Measurements from ENCODE around the gene ZBED1.
A peak's percentile ranks its signal among the peaks of the same experiment; 100 is the strongest.
"Not testable (repeated sequence)": the region's sequence is repeated elsewhere in the genome, so short reads cannot be mapped to it uniquely, and the experiment has no call there.

ZBED1 gene

DNA sequence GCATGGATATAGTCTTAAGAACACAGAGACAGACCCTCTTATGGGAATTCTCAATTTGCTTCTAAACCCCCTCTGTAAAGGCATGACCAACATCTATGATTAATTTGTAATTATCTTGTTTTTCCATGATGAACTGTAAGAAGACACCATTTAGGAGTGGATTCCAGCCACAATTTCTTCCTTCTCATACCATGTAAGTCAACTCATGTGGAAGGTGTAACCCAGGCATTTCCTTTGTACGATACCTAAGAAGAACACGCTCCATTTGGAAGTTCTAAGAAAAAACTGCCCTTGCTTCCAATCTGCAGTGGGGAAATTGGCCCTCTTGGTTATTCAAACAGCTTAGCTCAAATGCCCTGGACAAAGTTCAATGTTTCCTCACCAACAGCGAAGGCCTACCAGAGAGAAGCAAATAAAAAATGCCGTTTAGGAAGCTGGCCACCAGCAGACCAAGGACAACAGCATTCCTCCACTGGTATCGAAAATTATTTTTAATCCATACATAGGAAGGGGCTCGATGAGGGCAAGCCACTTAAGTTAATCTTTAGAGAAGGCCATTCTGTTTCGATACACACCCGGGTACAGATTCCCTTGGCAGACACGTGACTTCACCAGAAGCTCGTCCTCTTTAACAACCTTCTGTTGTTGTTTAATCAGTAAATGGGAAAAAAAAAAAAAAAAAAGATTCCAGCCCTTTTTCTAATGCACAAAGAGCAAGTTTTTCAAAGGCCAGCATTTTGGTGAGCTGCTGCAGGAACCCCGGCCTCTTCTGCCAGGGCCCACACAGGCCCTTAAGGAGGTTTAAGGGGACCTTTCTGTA lies 2.6 kb downstream of the ZBED1 start:
- no peak for DNase-seq (ENCODE audit: low read depth)

DNA sequence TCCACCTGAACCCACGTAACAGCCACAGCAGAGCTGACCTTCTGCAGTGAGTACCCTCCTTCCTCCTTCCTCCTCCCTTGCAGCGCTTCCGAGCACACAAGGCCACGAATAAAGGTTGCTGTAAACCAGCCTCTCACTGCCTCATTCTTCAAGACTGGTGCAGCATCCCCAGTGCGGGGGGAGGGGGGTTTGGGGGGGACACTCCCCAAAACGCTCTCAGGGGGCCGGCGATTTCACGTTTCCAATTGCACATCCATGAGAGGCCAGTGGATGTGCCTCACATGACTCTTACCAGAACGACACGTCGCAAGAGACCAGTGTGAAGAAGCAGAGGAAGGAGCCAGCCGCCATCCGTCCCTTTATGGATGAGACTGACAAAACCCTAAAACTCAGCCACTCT lies 5.2 kb downstream of the ZBED1 start:
- no peak for DNase-seq (ENCODE audit: low read depth)

DNA sequence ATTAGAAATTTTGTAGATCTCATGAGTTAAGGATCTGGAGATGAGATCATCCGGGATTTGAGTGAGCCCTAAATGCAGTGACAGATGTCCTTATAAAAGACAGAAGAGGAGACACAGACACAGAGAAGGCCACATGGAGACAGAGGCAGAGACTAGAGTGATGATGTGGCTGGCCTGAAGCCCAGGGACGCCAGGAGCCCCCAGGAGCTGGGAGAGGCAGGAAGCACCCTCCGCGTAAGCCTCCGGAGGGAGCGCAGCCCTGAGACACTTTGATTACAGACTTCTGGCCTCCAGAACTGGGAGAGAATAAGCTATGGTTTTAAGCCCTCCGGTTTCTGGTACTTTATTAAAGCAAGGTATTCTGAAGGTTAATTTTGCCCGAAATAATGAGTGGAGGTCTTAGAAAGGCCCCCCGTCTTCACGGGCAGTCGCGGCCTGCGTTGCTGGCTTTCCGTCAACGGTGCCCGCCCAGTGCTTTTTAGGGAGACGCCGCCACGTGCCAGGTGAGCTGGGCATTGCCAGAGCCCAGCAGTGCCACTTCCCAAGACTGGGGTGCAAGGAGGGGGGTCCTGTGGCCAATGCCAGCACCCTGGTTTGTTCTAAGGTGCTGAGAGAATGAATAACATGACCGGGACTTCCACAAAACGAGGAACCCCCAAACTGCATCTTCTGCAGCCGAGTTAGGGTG lies 8.1 kb downstream of the ZBED1 start:
- DNase-seq (ENCODE audit: low read depth), result no peak

DNA sequence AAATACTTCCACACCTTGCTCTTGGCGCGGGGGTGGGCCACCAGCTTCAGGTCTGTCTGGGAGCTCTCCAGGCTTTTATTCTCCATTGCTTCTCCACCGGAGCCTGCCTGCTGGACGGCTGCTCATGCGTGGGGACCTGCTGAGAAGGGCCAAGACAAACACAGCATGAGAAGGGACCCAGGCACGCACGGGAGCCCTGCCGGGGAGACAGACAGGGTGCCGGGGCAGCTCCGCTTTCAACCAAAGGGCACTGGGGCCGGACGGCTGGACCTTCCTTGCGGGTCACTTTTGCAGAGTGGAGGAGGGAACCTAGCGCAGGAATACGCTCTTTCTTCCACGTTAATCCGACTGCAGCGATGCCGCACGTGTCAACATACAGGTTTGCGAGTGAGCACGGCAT lies 10.1 kb downstream of the ZBED1 start:
- no peak for DNase-seq (ENCODE audit: low read depth)

DNA sequence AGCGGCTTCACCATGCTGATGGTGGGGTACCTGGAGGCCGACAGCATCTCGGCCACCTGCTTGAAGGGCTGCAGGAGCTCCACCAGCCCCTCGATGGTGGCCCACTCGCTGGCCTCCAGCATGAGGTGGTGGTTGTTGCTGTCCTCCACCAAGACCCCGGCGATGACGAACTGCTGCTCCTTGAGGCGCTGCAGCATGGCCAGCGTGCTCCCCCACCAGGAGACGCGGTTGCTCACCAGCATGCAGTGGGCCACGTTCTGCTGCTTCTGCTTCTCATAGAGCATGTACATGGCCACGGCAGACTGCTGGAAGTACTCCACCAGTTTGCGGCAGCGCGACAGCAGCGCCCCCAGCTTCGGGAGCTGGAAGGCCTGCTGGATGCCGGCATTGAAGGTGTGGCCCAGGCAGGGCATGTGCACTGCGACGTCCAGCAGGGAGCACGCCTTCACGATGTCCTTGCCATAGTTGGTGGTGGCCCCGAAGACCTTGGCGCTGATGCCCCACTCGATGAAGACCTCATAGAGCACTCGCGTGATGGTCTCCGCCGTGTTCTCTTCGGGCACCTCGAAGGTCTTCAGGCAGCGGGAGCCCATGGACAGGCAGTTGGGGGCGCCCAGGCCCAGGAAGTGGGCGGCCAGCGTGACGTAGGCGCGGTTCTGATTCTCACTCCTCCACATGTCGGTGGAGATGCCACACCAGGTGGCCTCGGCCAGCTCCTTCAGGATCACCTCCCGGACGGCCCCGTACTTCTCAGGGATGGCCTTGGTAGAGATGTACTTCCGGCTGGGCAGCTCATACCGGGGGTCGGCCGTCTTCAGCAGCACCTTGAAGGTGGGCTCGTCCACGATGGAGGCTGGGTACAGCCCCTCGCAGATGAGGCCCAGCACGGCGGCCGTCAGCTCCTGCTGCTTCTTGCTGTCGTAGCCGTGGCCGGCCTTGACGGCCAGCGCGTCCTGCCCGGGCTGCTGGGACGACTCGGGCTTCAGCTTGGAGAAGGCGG lies 11.0 kb downstream of the ZBED1 start:
- no peak for DNase-seq (ENCODE audit: low read depth)

DNA sequence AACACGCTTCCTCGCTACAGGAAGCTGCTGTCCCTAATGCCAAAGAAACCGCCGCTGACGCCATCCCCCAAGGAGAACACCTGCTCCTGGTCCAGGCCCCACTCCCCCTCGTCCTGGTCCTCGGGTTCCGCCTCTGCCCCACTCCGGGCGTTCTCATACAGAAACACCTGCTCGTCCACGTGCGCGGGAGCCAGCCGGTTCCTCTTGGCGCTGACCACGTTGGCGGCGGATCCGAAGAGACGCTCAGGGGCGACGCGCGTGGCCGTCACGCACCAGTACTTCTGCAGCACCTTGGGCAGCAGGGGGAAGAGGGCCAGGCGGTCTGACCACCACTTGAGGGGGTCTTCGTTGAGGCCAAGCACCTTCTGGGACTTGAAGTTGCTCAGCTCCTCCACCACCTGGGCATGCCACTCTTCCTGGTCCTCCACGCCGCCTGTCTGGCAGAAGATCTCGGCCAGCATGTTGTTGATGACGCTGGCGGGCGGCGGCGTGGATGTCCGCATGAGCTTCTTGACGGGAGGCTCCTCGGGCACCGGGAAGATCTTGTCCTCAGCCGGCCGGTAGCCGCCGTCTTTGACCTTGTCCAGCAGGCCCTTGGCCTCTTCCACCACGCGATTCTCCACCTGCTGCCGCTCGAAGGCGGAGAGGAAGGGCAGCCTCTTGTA lies 12.0 kb downstream of the ZBED1 start:
- DNase-seq (ENCODE audit: low read depth), result no peak

DNA sequence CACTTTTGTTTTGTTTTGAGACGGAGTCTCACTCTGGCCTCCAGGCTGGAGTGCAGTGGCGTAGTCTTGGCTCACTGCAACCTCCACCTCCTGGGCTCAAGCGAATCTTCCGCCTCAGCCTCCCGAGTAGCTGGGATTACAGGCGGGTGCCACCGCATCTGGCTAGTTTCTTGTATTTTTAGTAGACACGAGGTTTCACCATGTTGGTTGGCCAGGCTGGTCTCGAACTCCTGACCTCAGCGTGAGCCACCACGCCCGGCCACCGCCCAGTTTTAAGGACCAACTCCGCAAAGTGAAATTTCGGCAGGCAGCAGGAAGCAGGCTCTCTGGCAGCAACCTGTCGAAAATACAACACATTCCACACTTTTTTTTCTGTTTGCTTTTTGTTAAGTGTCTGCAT lies 13.4 kb downstream of the ZBED1 start:
- DNase-seq (ENCODE audit: low read depth), result no peak

DNA sequence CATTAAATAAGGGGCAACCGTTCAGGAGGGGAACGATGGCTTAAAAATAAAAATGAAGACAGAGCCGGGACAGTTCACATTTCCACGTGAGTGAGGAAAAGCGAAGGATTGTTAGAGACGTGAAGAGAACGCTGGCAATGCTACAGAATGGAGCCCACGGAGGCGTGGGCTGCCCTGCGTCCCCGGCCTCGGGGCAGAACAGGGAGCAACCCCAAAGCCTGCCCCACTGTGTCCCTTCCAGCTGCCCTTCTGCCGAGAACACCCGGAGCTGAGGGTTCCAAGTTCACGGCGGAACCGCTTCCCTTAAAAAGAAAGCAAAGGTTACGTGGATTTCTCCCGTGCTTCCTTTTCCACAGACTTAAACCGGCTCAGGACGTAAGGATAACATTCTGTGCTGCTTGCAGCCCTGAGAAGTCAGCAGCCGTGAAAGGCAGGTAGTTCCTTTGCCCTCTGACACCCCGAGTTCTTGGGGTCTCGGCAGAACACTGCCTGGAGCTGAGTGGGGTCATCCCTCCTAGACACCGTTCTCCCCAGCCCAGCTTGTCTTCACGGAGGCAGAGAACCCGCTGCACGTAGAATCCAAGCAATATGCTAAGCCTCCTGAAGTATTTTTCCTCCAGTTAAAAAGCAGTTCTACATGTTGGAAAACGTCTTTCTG lies 14.2 kb downstream of the ZBED1 start:
- DNase-seq (ENCODE audit: low read depth), result no peak

DNA sequence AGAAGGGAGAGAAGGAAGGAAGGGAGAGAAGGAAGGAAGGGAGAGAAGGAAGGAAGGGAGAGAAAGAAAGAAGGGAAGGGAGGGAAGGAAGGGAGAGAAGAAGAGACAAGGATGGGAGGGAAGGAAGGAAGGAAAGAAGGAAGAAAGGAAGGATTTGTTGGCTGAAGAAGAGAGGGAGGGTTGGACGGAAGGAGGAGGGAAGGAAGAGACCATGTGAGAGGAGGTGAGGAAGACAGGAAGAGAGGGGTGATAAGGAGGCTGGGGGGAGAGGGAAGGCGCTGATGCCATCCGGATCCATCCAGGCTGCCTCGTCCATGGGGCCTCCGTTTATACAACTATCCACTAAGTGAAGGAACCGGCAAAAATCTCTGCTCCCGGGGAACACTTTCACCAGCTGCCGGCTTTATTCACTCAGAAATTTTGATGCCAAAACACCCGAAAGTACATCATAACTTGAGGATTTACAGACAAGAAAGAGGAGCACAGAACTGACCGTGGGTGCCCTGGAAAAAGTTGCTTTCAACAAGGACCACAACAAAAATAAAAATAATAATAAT lies 14.9 kb downstream of the ZBED1 start:
- DNase-seq (ENCODE audit: low read depth), result peak; percentile 28

DNA sequence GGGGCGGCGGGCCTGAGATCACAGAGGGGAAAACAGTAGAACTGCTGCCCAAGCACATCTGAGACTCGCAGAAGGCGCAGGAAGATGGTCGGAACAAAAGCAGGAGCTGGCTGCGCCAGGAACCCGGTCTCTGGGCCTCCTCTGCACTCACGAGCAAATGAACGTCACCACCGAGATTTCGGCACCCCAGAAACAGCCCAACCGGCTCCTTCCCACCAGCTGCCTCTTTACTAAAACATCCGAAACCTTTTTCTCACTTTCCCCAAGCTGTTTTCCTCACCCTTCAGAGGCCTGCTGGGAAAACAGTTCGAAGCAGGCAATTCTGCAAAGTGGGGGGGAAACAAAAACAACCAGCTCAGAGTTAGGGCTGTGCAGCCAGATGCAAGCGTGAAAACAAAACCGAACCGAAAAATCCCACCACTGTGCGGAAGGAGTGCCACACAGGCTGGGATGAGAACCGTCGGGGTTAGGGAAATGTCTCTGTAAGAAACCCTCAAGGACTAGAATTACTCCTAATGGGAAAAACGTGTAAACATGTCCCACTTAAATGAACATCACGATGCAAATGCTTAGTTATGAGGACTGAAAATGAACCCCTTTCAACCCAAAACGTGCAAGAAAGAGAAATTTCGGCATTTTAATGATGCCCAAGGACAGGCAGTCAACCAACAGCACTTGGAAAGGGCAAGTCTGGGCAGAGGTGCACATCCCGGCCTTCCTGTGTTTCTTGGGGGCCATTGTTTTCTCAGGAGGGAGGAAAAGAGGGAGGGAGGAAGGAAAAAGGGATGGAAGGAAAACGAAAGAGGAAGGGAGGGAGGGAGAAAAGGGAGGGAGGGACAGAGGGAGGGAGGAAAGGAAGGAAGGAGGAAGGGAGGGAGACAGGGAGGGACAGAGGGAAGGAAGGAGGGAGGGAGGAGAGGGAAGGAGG lies 15.8 kb downstream of the ZBED1 start:
- DNase-seq (ENCODE audit: low read depth), result no peak

DNA sequence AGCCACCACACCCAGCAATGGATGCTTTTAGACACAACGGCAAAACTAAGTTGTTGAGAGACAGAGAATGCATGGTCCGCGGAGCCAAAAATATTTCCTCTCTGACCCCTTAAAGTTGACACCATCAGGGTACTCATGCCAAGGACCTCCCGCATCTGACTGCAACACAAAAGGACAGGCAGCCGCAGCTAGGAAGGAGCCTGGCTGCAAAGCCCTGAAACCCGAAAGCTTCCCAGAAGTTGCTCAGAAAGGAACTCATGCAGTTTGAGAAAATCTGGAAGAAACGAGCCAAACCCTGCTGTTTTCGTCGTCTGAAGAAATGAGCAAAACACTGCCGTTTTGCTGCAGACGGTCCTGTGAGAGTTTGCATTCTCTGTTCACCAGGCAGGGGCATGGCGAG lies 16.5 kb downstream of the ZBED1 start:
- DNase-seq (ENCODE audit: low read depth), result no peak

DNA sequence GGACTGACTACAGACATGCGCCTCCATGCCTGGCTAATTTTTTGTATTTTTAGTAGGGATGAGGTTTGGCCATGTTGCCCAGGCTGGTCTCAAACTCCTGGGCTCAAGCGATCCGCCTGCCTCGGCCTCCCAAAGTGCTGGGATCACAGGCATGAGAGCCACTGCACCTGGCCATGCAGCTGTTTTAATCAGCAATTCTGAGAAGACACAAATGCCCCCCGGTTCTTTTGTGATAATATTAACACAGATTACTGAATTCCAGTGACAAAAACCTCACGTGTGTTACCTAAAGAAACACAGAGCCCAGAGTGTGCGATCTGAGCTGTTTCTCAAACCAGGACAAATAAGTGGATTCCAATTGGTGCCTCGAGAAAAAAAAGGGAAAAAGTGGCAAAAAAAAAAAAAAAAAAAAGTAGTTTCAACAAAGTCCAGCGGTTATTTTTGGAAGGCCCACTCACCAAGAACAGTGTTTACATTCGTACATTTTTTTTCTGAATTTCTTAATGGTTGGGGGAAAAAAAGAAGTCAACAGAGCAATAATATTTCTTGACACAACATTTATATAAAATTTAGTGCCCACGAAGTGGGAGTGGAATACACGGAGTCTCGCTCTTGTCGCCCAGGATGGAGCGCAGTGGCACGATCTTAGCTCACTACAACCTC lies 17.2 kb downstream of the ZBED1 start:
- no peak for DNase-seq (ENCODE audit: low read depth)

DNA sequence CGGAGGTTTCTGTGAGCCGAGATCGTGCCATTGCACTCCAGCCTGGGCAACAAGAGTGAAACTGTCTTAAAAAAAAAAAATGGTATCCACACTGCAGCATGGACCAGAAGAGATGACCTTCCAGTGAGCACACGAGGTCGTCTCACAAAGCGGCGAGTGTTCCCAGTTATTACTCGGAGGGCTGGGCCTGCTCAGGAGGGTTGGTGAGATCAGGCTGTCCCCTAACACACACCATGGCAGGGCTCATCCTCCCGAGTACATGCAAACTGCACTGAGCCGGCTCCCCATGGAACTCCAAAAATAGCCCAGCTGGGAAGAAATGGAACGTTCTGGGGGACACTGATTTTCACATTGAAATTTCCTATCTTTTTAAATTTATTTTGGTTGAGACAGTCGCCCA lies 19.2 kb downstream of the ZBED1 start:
- DNase-seq (ENCODE audit: low read depth), result not testable (repeated sequence)

DNA sequence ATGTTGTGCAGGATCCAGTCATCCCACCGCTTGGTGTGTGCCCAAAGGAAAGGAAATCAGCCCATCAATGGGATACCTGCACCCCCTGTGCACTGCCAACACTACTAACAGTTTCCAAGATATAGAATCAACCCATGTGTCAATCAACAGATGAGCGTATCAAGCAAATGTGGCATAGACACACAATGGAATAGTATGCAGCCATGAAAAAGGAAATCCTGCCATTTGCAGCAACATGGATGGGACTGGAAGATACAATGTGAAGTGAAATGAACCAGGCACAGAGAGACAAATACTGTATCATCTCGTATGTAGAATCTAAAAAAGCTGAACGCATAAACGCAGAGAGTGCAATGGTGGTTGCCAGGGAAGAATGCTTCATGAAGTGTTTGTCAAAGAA lies 20.8 kb downstream of the ZBED1 start:
- DNase-seq (ENCODE audit: low read depth), result not testable (repeated sequence)

DNA sequence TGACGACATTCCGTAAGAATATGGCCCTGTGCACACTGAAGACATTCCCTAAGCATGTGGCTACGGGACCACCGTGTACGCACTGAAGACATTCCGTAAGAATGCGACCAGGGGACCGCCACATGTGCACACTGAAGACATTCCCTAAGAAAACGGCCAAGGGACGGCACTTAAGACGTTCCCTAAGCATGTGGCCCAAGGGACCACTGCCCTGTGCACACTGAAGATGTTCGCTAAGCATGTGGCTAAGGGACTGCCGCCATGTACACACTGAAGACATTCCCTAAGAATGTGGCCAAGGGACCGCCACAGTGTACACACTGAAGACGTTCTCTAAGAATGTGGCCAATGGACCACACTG lies 21.4 kb downstream of the ZBED1 start:
- DNase-seq (ENCODE audit: low read depth), result no peak

DNA sequence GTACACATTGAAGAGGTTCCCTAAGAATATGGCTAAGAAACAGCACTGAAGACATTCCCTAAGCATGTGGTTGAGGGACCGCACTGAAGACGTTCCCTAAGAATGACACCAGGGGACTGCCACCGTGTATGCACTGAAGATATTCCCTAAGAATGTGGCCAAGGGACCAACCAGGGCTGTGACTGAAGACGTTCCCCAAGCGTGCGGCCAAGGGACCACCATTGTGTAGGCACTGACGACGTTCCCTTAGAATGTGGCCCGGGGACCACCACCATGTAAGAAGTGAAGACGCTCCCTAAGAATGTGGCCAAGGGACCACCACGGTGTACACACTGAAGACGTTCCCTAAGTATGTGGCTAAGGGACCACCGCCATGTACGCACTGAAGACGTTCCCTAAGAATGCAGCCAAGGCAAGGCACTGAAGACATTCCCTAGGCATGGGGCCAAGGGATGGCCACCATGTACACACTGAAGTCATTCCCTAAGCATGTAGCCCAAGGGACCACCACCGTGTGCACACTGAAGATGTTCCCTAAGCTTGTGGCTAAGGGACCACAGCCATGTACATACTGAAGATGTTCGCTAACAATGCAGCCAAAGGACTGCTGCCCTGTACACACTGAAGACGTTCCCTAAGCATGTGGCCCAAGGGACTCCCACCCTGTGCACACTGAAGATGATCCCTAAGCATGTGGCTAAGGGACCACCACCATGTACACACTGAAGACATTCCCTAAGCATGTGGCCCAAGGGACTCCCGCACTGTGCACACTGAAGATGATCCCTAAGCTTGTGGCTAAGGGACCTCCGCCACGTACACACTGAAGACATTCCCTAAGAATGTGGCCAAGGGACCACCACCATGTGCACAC lies 22.0 kb downstream of the ZBED1 start:
- no peak for DNase-seq (ENCODE audit: low read depth)

DNA sequence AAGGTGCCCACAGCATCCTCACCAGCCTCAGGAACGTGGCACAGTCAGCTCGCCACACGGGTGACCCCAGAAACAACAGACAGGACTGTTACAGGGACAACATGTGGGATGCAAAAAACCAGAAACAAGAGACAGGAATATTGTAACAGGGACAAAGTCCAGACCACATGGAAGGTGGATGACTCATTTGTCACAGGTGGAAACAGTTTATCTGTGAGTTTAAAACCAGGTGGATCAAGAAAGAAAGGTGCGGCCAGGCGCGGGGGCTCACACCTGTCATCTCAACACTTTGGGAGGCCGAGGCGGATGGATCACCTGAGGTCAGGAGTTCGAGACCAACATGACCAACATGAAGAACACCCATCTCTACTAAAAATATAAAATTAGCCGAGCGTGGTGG lies 23.5 kb downstream of the ZBED1 start:
- DNase-seq (ENCODE audit: low read depth), result not testable (repeated sequence)

DNA sequence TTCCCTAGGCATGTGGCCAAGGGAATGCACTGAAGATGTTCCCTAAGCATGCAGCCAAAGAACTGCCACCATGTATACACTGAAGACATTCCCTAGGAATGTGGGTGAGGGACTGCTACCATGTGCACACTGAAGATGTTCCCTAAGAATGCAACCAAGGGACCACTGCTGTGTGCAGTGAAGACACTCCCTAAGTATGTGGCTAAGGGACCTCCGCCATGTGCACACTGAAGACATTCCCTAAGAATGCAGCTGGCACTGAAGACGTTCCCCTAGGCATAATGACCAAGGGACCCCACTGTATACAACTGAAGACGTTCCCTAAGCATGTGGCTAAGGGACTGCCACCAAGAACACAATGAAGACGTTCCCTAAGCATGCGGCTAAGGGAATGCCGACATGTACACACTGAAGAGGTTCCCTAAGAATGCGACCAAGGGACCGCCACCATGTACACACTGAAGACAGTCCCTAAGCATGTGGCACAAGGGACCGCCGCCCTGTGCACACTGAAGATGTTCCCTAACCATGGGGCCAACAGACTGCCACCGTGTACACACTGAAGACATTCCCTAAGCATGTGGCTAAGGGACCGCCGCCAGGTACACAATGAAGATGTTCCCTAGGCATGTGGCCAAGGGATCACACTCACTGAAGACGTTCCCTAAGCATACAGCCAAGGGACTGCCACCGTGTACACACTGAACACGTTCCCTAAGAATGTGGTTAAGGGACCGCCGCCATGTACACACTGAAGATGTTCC lies 25.6 kb downstream of the ZBED1 start:
- DNase-seq (ENCODE audit: low read depth), result no peak
